ENCODE results near the gene ATP13A4.

The ATP13A4 gene

GRCh38 chr3:193498215-193498614, 56.5 kb downstream of the ATP13A4 start:
- no peak for DNase-seq

GRCh38 chr3:193496658-193497057, 58.0 kb downstream of the ATP13A4 start:
- no peak for DNase-seq

- no peak for DNase-seq
These were observed 63.7 kb downstream of the ATP13A4 start for GRCh38 chr3:193491026-193491425.

GRCh38 chr3:193490580-193490979, 64.1 kb downstream of the ATP13A4 start:
- no peak for DNase-seq

- DNase-seq = no peak
These were observed 64.7 kb downstream of the ATP13A4 start for GRCh38 chr3:193489949-193490348.

GRCh38 chr3:193488741-193489140, 66.0 kb downstream of the ATP13A4 start:
- no peak for DNase-seq

- DNase-seq = no peak
These were observed 70.6 kb downstream of the ATP13A4 start for GRCh38 chr3:193483988-193484539.

- DNase-seq = no peak
These were observed 73.3 kb downstream of the ATP13A4 start for GRCh38 chr3:193481436-193481835.

GRCh38 chr3:193474446-193474845, 80.2 kb downstream of the ATP13A4 start:
- no peak for DNase-seq

- DNase-seq = no peak
These were observed 84.0 kb downstream of the ATP13A4 start for GRCh38 chr3:193470710-193471109.

- DNase-seq = no peak
These were observed 88.6 kb downstream of the ATP13A4 start for GRCh38 chr3:193465992-193466608.

GRCh38 chr3:193464889-193465288, 89.8 kb downstream of the ATP13A4 start:
- no peak for DNase-seq

GRCh38 chr3:193457526-193457925, 97.2 kb downstream of the ATP13A4 start:
- DNase-seq = no peak

- DNase-seq = no peak
These were observed 102.4 kb downstream of the ATP13A4 start for GRCh38 chr3:193452338-193452737.

- DNase-seq = no peak
These were observed 102.8 kb downstream of the ATP13A4 start for GRCh38 chr3:193451902-193452301.

GRCh38 chr3:193446965-193447602, 107.6 kb downstream of the ATP13A4 start:
- no peak for DNase-seq

GRCh38 chr3:193439423-193439822, 115.3 kb downstream of the ATP13A4 start:
- DNase-seq = no peak

GRCh38 chr3:193418576-193419373, 135.9 kb downstream of the ATP13A4 start:
- no peak for DNase-seq

- DNase-seq = no peak
These were observed 138.1 kb downstream of the ATP13A4 start for GRCh38 chr3:193416629-193417028.

- no peak for DNase-seq
These were observed 147.0 kb downstream of the ATP13A4 start for GRCh38 chr3:193407688-193408087.

GRCh38 chr3:193407112-193407511, 147.6 kb downstream of the ATP13A4 start:
- no peak for DNase-seq

GRCh38 chr3:193403307-193403706, 151.4 kb downstream of the ATP13A4 start:
- DNase-seq = no peak
